SK-N-SH treated with all-trans-retinoic acid at 6 μM for 48 hours (cell line): ENCODE results near the gene SDK2.

ENCODE experiments used
- ATAC-seq: fragments of 200-7000 bp; cut with Tn5 transposase; 3 replicates; pipeline ENCODE4 v1.9.1; 2020; ENCODE audit warnings: mild to moderate bottlenecking, moderate library complexity
- ARNTL ChIP-seq: fragments of 450-650 bp; formaldehyde crosslinking; IDR thresholded peaks from 2 replicates; pipeline ENCODE4 v1.5.0; 2020; ENCODE audit warnings: low read depth, mild to moderate bottlenecking, moderate library complexity, borderline replicate concordance
- BACH2 ChIP-seq: fragments of 250-450 bp; sonication (Bioruptor Pico); IDR thresholded peaks from 2 replicates; pipeline ENCODE4 v1.9.0; 2021; ENCODE audit warnings: mild to moderate bottlenecking, borderline replicate concordance
- CSDC2 ChIP-seq: fragments of 250-450 bp; sonication (Bioruptor Pico); IDR thresholded peaks from 2 replicates; pipeline ENCODE4 v1.5.0; 2020; ENCODE audit warnings: mild to moderate bottlenecking, moderate library complexity
- ESRRG ChIP-seq: fragments of 250-450 bp; sonication (Bioruptor Pico); IDR thresholded peaks from 2 replicates; pipeline ENCODE4 v1.6.1; 2021; ENCODE audit warnings: mild to moderate bottlenecking
- GLIS3 ChIP-seq: fragments of 250-450 bp; sonication (Bioruptor Pico); IDR thresholded peaks from 2 replicates; pipeline ENCODE4 v1.5.0; 2020; ENCODE audit warnings: mild to moderate bottlenecking, moderate library complexity
- ISL1 ChIP-seq: fragments of 250-450 bp; sonication (Bioruptor Pico); IDR thresholded peaks from 2 replicates; pipeline ENCODE4 v2.1.2; 2022; ENCODE audit warnings: mild to moderate bottlenecking, moderate library complexity
- OSR1 ChIP-seq: fragments of 250-450 bp; sonication (Bioruptor Pico); IDR thresholded peaks from 2 replicates; pipeline ENCODE4 v1.8.0; 2022; ENCODE audit warnings: moderate library complexity, mild to moderate bottlenecking, inconsistent platforms
- PPARA ChIP-seq: fragments of 250-450 bp; sonication (Bioruptor Pico); IDR thresholded peaks from 2 replicates; pipeline ENCODE4 v1.5.0; 2020; ENCODE audit warnings: mild to moderate bottlenecking, borderline replicate concordance
- RARB ChIP-seq: fragments of 250-450 bp; sonication (Bioruptor Pico); IDR thresholded peaks from 2 replicates; pipeline ENCODE4 v1.8.0; 2021; ENCODE audit warnings: mild to moderate bottlenecking, moderate library complexity
- SNAI2 ChIP-seq: fragments of 250-450 bp; sonication (Bioruptor Pico); IDR thresholded peaks from 2 replicates; pipeline ENCODE4 v1.5.0; 2020; ENCODE audit warnings: mild to moderate bottlenecking, moderate library complexity
- TCF4 ChIP-seq: fragments of 250-450 bp; sonication (Bioruptor Pico); IDR thresholded peaks from 2 replicates; pipeline ENCODE4 v1.8.0; 2021; ENCODE audit warnings: mild to moderate bottlenecking, moderate library complexity, borderline replicate concordance
- ZC3H10 ChIP-seq: fragments of 250-450 bp; sonication (Bioruptor Pico); IDR thresholded peaks from 2 replicates; pipeline ENCODE4 v1.5.1; 2021; ENCODE audit warnings: mild to moderate bottlenecking, moderate library complexity
- ZFP3 ChIP-seq: fragments of 250-450 bp; sonication (Bioruptor Pico); IDR thresholded peaks from 2 replicates; pipeline ENCODE4 v1.5.0; 2020; ENCODE audit warnings: mild to moderate bottlenecking, moderate library complexity
- ZFP30 ChIP-seq: fragments of 450-650 bp; formaldehyde crosslinking; IDR thresholded peaks from 2 replicates; pipeline ENCODE4 v1.5.0; 2022; ENCODE audit warnings: mild to moderate bottlenecking, moderate library complexity
- ZNF565 ChIP-seq: fragments of 450-650 bp; formaldehyde crosslinking; conservative IDR thresholded peaks from 2 replicates; pipeline ENCODE4 v1.5.0; 2020; ENCODE audit warnings: low read depth, mild to moderate bottlenecking, moderate library complexity
- ZNF70 ChIP-seq: fragments of 450-650 bp; formaldehyde crosslinking; IDR thresholded peaks from 2 replicates; pipeline ENCODE4 v1.5.0; 2020; ENCODE audit warnings: mild to moderate bottlenecking, moderate library complexity
- ZNF8 ChIP-seq: fragments of 450-650 bp; formaldehyde crosslinking; IDR thresholded peaks from 2 replicates; pipeline ENCODE4 v1.5.0; 2020; ENCODE audit warnings: mild to moderate bottlenecking, moderate library complexity
- TF ChIP-seq, protein P1 (sequence below): fragments of 250-450 bp; sonication (Bioruptor Pico); IDR thresholded peaks from 2 replicates; pipeline ENCODE4 v1.8.0; 2021; ENCODE audit warnings: low read depth, mild to moderate bottlenecking, moderate library complexity, borderline replicate concordance
- TF ChIP-seq, protein P2 (sequence below): fragments of 250-450 bp; sonication (Bioruptor Pico); IDR thresholded peaks from 2 replicates; pipeline ENCODE4 v1.8.0; 2020; ENCODE audit warnings: mild to moderate bottlenecking, moderate library complexity, borderline replicate concordance
- TF ChIP-seq, protein P3 (sequence below): fragments of 250-450 bp; sonication (Bioruptor Pico); IDR thresholded peaks from 2 replicates; pipeline ENCODE4 v1.5.0; 2020; ENCODE audit warnings: mild to moderate bottlenecking, moderate library complexity
- TF ChIP-seq, protein P4 (sequence below): fragments of 250-450 bp; sonication (Bioruptor Pico); IDR thresholded peaks from 2 replicates; pipeline ENCODE4 v1.5.1; 2021; ENCODE audit warnings: mild to moderate bottlenecking, moderate library complexity

The SDK2 gene

DNA sequence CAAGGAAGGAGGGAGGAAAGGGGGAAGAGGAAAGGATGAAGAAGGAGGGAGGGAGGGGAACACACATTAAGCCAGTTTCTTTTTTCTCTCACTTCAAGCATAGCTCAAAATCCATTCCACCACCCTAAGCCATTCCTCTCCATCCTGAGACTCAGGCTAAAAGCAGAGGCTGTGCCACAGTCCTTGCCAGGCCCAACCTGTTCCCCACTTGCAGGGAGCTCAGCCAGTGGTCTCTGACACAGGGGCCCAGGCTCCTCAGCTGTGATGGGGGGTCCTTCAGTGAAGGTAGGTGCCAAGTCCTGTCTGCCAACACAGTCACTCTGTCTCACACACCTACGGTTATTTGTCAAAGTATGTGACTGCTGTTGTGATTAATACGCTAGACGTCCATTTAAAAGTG lies 44.6 kb downstream of the SDK2 start:
- no peak for TF ChIP-seq ZFP30
- TF ChIP-seq ZNF70 (CRISPR knock-in tag), result no peak
- TF ChIP-seq GLIS3 (CRISPR knock-in tag), result no peak
- TF ChIP-seq ZNF8, result no peak
- no peak for TF ChIP-seq TCF4 (CRISPR knock-in tag)
- no peak for ATAC-seq

DNA sequence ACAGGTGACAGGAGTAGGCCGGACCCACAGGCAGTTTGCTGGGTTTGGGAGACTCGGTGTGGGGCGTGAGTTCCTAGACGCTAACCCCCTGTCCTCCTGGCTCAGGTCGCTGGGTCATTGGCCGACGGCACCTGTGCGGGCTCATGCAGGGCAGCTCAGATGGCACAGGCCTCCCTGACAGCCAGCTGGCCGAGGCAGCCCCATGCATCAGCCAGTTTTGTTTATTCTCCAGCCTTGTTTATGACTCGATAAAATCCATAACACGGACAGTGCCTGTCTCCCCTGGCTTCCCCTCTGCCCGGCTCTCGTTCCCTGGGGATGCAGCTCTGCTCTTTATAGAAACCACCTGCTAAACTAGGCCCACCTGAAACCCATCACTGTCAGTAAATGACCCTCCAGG lies 46.0 kb downstream of the SDK2 start:
- no peak for ATAC-seq

DNA sequence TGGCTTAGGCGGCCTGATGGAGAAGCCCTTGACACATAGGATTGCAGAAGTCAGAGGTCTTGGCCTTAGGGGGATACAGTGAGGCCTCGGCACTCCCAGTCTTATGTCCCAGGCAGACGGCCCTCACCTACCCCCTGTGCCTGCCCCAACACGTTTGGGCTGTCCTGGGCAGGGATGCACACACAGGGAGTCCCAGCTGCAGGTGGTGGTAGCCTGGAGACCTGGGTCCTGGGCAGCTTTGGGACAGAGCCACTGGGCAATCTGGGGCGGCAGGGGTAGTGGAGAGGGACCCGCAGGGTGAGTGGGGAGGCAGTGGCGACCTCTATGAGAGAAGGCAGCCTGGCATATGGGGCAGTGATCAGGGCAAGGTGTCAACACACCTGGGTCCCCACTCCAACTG lies 48.3 kb downstream of the SDK2 start:
- ATAC-seq, result no peak
- no peak for TF ChIP-seq GLIS3 (CRISPR knock-in tag)
- TF ChIP-seq, protein P1, sequence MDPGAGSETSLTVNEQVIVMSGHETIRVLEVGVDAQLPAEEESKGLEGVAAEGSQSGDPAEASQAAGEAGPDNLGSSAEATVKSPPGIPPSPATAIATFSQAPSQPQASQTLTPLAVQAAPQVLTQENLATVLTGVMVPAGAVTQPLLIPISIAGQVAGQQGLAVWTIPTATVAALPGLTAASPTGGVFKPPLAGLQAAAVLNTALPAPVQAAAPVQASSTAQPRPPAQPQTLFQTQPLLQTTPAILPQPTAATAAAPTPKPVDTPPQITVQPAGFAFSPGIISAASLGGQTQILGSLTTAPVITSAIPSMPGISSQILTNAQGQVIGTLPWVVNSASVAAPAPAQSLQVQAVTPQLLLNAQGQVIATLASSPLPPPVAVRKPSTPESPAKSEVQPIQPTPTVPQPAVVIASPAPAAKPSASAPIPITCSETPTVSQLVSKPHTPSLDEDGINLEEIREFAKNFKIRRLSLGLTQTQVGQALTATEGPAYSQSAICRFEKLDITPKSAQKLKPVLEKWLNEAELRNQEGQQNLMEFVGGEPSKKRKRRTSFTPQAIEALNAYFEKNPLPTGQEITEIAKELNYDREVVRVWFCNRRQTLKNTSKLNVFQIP (CRISPR knock-in tag), result no peak
- TF ChIP-seq ZNF70 (CRISPR knock-in tag), result no peak
- no peak for TF ChIP-seq BACH2 (CRISPR knock-in tag)
- TF ChIP-seq PPARA (CRISPR knock-in tag), result no peak
- TF ChIP-seq ZNF565 (CRISPR knock-in tag), result no peak
- no peak for TF ChIP-seq RARB (CRISPR knock-in tag)
- TF ChIP-seq ZC3H10 (CRISPR knock-in tag), result no peak

More for the DNA sequence above, 46.0 kb downstream of the SDK2 start:
- TF ChIP-seq ISL1 (CRISPR knock-in tag) (no peak), CSDC2 (CRISPR knock-in tag) (no peak), ARNTL (CRISPR knock-in tag) (no peak), PPARA (CRISPR knock-in tag) (no peak), ZFP30 (no peak), RARB (CRISPR knock-in tag) (no peak), TCF4 (CRISPR knock-in tag) (no peak), ZNF8 (no peak), GLIS3 (CRISPR knock-in tag) (no peak), ESRRG (no peak), ZC3H10 (CRISPR knock-in tag) (no peak), ZNF565 (CRISPR knock-in tag) (no peak), SNAI2 (no peak), BACH2 (CRISPR knock-in tag) (no peak)
- TF ChIP-seq, protein P2, sequence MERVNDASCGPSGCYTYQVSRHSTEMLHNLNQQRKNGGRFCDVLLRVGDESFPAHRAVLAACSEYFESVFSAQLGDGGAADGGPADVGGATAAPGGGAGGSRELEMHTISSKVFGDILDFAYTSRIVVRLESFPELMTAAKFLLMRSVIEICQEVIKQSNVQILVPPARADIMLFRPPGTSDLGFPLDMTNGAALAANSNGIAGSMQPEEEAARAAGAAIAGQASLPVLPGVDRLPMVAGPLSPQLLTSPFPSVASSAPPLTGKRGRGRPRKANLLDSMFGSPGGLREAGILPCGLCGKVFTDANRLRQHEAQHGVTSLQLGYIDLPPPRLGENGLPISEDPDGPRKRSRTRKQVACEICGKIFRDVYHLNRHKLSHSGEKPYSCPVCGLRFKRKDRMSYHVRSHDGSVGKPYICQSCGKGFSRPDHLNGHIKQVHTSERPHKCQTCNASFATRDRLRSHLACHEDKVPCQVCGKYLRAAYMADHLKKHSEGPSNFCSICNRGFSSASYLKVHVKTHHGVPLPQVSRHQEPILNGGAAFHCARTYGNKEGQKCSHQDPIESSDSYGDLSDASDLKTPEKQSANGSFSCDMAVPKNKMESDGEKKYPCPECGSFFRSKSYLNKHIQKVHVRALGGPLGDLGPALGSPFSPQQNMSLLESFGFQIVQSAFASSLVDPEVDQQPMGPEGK (CRISPR knock-in tag), result no peak

DNA sequence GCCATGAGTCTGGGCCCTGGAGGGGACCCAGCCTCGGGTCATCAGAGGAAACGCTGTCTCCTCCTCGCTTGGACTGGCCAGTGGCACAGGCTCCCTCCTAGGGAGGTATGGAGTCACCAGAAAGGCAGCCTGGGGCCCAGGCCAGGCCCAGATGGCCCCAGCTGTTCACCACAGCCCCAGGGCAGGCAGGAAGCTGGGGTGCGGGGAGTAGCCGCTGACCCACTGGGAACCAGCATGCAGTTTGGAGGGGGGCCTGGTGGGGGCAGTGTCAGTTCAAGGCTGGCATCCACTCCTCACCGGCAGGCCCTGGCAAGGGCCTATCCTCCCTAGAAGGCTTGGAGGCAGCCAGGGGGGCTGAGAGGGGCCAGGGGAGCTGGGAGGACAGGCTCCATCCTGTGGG lies 48.8 kb downstream of the SDK2 start:
- peak; percentile 48; the same call in 1 of the 3 replicates for ATAC-seq
- peak; percentile 71; the same call in 1 of the 2 replicates for TF ChIP-seq TCF4 (CRISPR knock-in tag)
- no peak for TF ChIP-seq SNAI2
- TF ChIP-seq, protein P3, sequence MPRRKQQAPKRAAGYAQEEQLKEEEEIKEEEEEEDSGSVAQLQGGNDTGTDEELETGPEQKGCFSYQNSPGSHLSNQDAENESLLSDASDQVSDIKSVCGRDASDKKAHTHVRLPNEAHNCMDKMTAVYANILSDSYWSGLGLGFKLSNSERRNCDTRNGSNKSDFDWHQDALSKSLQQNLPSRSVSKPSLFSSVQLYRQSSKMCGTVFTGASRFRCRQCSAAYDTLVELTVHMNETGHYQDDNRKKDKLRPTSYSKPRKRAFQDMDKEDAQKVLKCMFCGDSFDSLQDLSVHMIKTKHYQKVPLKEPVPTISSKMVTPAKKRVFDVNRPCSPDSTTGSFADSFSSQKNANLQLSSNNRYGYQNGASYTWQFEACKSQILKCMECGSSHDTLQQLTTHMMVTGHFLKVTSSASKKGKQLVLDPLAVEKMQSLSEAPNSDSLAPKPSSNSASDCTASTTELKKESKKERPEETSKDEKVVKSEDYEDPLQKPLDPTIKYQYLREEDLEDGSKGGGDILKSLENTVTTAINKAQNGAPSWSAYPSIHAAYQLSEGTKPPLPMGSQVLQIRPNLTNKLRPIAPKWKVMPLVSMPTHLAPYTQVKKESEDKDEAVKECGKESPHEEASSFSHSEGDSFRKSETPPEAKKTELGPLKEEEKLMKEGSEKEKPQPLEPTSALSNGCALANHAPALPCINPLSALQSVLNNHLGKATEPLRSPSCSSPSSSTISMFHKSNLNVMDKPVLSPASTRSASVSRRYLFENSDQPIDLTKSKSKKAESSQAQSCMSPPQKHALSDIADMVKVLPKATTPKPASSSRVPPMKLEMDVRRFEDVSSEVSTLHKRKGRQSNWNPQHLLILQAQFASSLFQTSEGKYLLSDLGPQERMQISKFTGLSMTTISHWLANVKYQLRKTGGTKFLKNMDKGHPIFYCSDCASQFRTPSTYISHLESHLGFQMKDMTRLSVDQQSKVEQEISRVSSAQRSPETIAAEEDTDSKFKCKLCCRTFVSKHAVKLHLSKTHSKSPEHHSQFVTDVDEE (CRISPR knock-in tag), result peak; percentile 53; the same call in 1 of the 2 replicates

DNA sequence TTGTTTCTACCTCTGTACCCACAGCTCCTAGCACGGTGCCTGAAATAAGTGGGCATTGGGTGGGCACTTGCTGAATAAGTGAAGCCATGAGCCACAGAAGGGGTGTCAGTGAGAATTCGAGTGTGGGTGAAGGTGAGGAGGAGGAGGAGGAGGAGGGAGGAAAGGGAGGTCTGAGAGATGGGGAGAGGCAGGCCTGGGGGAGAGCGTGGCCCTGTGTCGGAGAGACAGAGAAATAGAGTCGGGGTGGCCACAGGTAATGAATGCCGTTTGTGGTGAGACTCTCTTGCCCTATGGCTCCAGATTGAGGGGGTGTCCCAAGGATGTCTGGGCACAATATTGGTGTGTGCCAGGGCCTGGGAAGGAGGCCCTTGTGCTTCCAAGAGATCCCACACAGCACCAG lies 49.2 kb downstream of the SDK2 start:
- ATAC-seq, result no peak
- no peak for TF ChIP-seq ZNF70 (CRISPR knock-in tag)
- TF ChIP-seq OSR1 (CRISPR knock-in tag), result no peak
- TF ChIP-seq ZC3H10 (CRISPR knock-in tag), result no peak
- no peak for TF ChIP-seq ZFP3 (CRISPR knock-in tag)
- TF ChIP-seq, protein P1 (CRISPR knock-in tag), result no peak
- TF ChIP-seq ZFP30, result no peak
- TF ChIP-seq, protein P2 (CRISPR knock-in tag), result no peak
- TF ChIP-seq SNAI2, result no peak
- TF ChIP-seq RARB (CRISPR knock-in tag), result no peak
- TF ChIP-seq ZNF8, result no peak
- no peak for TF ChIP-seq GLIS3 (CRISPR knock-in tag)
- no peak for TF ChIP-seq ARNTL (CRISPR knock-in tag)
- TF ChIP-seq, protein P4, sequence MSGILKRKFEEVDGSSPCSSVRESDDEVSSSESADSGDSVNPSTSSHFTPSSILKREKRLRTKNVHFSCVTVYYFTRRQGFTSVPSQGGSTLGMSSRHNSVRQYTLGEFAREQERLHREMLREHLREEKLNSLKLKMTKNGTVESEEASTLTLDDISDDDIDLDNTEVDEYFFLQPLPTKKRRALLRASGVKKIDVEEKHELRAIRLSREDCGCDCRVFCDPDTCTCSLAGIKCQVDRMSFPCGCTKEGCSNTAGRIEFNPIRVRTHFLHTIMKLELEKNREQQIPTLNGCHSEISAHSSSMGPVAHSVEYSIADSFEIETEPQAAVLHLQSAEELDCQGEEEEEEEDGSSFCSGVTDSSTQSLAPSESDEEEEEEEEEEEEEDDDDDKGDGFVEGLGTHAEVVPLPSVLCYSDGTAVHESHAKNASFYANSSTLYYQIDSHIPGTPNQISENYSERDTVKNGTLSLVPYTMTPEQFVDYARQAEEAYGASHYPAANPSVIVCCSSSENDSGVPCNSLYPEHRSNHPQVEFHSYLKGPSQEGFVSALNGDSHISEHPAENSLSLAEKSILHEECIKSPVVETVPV (CRISPR knock-in tag), result no peak
